ENCODE data around the gene MTFR2.

DNA sequence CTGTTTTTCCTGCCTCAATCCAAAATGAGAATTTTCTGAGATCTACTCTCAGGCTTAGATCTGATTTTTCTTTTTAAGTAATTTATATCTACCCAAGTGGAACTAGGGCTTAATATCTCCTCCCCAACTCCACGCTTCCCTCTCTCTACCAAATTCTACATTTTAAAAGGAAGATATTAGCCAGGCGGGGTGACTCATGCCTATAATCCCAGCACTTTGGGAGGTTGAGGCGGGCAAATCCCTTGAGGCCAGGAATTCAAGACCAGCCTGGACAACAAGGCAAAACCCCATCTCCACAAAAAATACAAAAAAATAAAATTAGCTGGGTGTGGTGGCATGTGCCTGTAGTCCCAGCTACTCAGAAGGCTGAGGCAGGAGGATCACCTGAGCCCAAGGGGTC is 61.0 kb downstream of the MTFR2 start:
- TF ChIP-seq EP300 (IDR thresholded peaks at IDR 0.05; ENCODE audit: borderline replicate concordance in 1 of 2, low read depth in 1 of 2, low read length in 1 of 2) (no peak), GATA2 (CRISPR knock-in tag; IDR thresholded peaks at IDR 0.05) (no peak), NFIC (IDR thresholded peaks at IDR 0.05; ENCODE audit: borderline replicate concordance) (no peak), GABPA (IDR thresholded peaks at IDR 0.05; ENCODE audit: low read depth) (no peak), EZH2phosphoT487 (IDR thresholded peaks at IDR 0.05; ENCODE audit: borderline replicate concordance, low read depth) (no peak), SIN3A (IDR thresholded peaks at IDR 0.05; ENCODE audit: borderline replicate concordance, low read depth, low read length) (no peak), FOXM1 (IDR thresholded peaks at IDR 0.05; ENCODE audit: low read depth) (no peak), RXRA (IDR thresholded peaks at IDR 0.05; ENCODE audit: borderline replicate concordance, low read depth) (no peak)
- TF ChIP-seq, protein P1, sequence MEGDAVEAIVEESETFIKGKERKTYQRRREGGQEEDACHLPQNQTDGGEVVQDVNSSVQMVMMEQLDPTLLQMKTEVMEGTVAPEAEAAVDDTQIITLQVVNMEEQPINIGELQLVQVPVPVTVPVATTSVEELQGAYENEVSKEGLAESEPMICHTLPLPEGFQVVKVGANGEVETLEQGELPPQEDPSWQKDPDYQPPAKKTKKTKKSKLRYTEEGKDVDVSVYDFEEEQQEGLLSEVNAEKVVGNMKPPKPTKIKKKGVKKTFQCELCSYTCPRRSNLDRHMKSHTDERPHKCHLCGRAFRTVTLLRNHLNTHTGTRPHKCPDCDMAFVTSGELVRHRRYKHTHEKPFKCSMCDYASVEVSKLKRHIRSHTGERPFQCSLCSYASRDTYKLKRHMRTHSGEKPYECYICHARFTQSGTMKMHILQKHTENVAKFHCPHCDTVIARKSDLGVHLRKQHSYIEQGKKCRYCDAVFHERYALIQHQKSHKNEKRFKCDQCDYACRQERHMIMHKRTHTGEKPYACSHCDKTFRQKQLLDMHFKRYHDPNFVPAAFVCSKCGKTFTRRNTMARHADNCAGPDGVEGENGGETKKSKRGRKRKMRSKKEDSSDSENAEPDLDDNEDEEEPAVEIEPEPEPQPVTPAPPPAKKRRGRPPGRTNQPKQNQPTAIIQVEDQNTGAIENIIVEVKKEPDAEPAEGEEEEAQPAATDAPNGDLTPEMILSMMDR (IDR thresholded peaks at IDR 0.05), result no peak
